GM18858 (cell line): Measurements from ENCODE around the gene MTHFD1.

ENCODE experiments used
- ATAC-seq: cut with Tn5 transposase; IDR thresholded peaks from one replicate; pipeline ENCODE4 v1.9.1; 2021; ENCODE audit not compliant: unreplicated experiment

MTHFD1 gene

DNA sequence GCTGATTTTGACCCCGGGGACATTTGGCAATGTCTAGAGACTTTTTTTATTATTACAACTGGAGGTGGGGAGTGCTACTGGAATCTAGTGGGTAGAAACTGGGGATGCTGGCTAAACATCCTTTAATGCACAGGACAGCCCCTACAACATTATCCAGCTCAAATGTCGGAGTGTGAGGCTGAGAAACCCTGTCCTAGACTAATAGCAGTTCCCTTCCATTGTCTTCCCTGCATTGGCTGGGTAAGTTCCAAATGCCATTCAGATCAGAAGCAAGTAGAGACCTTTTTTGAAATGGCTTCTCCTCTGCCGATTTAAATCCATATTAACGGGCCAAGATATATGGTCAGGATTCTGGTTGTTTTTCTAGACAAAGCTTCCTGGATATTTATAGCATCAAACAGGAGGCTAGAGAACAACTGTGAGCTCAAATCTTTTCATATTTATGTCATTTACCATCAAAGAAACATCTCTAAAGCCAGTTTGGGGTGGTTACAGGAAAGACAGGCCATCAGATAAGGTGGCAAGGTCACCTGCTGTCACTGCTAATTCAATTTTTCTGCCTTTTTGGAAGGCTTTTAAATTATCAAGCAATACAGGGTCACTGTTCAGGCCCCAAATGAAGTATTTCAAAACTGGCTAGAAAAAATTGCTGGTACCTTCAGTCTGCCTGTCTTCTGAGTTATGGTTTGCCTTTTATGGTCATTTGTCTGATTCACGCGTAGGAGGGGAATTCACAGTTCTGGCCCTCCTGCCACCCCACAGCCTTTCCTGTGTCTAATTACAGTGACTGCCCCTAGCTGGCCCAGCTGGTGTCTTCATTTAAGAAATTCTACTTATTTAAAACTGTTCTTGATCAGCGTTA is 57.1 kb downstream of the MTHFD1 start:
- ATAC-seq = peak; percentile 94

DNA sequence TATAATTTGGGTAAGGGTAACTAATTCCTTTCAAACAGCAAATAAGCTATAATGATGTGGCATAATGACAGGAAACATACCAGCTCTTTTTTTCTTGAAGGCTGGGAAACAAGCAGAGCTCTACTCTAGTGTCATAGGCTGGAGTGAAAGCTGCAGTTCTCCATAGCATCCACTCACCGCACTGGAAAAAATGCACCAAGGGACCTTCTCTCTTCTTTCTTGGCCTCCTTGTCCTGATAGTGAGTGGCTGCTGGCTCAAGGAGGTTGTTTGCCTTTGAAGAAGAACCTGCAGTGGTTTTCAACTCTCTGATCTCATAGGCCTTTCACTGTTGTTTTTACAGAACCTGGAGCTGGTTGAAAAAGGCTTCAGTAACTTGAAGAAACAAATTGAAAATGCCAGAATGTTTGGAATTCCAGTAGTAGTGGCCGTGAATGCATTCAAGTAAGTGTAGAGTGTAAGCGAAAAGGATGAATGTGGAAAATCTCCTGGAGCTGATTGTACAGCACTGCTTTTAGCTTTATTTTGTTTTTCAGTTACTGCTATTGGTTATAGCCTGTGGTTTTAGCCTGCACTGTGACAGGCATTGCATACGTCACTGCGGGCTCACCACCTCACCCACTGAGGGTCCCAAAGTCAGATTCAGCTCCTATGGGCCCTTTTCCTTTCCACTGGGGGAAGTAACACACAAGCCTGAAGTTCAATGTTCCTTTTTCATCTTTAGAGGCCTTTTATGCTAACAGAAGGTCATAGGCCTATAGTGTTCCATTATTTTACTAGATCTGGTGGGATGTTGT is 59.9 kb downstream of the MTHFD1 start:
- ATAC-seq = no peak

DNA sequence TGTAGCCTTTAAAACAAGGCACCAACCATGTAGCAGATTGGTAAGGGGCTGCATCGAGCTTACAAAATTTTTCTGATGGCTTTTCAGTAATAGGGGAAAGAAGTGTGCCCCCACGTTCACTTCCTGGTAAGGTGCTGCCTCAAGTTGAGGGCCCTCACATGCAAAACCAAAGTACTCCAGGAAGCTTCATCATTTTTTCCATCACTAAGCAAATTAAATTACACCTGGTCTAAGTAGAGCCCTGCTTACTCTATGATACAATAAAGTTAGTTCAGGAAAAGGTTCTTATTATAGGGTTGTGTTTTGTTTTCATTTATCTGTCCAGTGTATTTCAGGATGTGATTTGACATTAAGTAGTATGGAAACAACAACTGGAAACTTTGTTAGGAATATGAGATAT is 62.1 kb downstream of the MTHFD1 start:
- ATAC-seq = no peak

DNA sequence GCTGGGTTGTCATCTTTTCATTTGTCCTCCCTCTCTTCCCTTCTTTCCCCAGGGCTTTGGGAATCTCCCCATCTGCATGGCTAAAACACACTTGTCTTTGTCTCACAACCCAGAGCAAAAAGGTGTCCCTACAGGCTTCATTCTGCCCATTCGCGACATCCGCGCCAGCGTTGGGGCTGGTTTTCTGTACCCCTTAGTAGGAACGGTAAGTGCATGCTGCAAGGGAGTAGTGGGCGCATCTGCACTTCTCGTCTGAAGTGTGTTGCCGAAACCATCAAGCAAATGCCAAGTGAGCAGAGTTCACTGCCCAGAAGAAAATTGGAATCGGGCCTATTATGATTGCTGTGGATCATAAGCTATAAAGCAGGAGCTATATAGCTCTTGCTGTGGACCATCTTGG is 66.5 kb downstream of the MTHFD1 start:
- ATAC-seq = no peak

DNA sequence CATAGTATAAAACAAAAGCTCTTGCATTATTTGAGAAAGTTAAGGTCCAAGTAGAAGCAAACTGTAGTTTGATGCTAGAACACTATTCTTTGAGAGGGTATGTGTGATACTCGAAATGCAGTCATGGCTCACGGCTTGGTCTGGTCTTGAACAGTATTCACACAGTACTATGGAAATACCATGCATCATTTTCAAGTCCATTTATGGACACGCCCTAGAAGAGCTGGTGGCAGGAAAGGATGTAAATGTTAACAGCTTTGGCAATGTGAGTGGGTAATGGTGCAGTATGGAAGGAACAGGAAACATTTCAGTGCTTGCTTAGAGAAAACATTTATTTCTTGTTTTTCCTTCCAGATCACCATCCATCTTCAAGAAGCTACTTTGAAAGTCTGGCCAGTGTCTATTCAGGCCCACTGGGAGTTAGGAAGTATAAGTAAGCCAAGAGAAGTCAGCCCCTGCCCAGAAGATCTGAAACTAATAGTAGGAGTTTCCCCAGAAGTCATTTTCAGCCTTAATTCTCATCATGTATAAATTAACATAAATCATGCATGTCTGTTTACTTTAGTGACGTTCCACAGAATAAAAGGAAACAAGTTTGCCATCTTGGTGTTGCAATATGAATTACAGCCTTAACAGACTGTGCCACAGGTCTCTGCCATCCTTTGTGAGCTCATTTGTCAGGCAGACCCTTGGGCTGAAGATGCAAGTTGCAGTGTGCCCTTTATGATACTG is 71.4 kb downstream of the MTHFD1 start:
- no peak for ATAC-seq

DNA sequence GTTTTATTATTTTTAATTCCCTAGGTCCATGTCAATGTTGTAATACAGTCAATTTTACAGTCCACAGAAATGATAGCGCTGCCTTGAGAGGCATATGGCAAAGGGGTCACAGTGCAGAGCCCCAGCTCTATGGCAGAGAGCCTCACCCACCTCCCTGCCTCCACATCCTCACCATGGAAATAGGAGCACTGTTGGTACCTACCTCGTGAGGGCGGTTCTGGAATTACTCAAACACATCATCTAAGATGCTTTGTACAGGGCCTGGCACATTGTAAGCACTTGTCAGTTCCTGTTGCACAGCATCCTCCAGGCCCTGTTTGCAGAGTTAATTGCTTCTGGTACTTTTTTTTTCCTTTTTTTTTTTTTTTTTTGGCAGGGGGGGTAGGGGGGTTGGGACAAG is 73.1 kb downstream of the MTHFD1 start:
- ATAC-seq = no peak

DNA sequence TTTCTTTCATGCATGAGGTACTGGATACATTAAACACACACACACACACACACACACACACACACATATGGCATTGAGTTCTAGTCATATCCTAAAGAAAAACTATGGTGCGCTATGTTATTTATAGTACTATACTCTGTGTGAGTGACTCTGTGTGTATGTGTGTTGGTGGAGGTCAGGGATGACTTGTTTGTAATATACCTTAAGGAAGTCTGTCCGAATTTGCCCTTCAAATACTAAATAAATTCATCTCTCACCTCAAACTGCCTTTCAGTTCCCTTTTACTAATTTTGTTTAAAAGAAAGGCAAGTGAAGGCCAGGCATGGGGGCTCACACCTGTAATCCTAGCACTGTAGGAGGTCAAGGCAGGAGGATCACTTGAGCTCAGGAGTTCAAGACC is 75.0 kb downstream of the MTHFD1 start:
- peak; percentile 36 for ATAC-seq

DNA sequence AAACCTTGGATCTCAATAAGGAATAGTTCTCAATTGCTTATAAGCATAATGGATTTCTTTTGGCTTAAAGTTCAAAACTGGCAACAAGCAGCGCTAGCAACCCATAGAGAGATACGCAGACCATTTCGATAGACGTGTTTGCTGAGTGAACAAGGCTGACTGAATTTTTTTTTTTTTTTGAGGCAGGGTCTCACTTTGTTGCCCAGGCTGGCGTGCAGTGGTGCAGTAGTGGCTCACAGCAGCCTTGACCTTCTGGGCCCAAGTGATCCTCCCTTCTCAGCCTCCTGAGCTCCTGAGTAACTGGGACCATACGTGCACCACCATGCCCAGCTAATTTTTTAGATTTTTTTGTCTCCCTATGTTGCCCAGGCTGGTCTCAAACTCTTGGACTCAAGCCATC is 75.7 kb downstream of the MTHFD1 start:
- ATAC-seq = no peak

DNA sequence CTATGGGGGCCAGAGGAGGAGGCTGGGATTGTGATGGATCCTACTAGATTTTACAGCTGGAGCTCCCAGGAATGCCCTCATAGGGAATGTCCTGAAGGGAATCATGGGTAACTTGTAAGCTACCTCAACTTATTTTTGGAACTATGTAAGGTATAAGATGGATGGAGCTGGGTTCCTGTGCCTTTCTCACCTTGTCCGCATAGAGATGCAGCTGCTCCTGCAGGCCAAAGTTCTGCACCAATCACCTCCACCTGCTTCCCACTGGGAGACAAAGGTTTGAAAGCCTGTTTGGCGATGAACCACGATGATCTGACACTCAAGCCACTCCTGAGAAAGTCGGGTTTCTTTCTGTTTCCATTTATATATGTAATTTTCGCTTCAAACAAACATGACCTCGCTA is 76.5 kb downstream of the MTHFD1 start:
- ATAC-seq = no peak

DNA sequence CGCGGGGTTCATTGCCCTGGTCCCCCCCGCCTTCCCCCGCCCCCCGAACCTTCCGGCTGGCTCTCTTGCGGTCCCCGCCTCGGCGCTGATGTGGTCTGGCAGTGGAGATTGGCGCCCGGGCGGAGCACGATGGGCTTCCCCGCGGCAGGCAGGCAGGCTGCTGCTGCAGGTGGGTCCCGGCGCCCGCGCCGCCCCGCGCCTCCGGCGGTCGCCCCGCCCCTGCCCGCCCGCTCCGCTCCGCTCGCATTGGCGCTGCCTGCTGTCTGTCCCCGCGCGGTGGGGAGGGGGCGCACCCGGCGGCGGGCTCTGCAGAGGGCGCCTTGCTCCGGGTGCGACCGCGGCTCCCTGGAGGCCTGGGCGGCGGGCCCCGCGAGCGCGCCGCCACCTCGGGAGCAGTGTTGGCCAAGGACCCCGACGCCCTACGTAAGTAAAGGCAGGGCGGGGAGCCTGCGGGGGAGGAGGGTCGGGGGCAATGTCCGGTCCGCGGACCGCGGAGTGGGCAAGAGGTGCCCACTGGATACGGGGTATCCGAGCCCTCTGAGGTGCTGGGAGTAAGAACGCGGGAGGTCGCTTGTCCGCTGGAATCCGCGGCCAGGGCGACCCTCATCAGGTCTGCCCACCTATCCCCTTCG is 77.2 kb downstream of the MTHFD1 start, which contains the start of gene AKAP5:
TSS of gene AKAP5 (plus strand) at position 309 of the 632 bp plus-strand sequence. CDS start 2,896 bp downstream, outside the sequence.
- no peak for ATAC-seq

DNA sequence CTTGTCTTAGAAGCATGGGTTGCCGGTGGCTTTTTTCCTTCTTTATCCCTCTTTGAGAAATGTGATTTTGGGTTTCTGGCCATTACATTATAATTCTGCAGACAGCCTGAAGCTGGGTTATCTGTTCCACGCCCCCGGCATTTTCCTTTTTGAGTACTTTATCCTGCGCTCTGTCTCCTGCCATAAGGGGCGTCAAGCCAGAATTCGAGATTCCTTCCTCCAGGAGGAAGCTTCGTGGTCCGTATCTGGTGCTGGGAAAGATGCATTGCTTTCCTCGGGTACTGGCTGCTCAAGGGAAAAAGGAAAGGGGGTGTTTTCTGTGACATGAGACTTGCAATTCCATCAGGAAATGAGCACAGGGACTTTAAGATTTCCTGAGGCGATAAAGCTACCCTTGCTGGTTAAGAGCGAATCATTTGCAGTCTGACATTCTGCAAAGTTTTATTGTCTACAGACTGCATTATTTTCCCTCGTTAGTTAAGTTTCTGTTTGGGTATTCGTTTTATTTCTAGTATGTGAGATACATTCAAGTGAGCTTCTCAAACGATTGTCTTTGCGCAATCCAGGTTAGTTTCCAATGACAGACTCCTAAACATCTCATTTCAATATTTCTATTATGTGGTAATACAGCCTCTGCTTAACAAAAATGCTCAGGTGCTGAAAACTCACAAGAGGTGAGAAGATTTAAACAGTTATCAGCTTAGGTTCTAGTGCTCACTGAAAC is 77.8 kb downstream of the MTHFD1 start:
- no peak for ATAC-seq

DNA sequence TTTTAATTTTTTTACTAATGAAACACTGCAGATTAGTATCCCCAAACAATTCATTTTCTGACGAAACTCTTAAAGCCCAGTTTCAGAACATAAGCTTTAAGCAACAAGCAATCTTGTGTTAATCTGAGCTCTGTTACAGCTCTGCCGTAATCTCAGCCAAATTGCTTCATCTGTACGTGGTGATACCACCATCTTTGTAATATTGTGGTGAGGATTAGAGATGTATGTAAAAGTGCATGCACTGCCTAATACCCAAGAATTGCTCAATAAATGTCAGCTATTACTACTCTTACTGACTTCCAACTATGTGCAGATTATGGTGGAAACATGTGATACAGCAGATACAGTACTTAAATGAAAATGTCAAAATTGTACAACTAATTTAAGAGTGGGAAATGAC is 78.9 kb downstream of the MTHFD1 start:
- ATAC-seq = no peak

DNA sequence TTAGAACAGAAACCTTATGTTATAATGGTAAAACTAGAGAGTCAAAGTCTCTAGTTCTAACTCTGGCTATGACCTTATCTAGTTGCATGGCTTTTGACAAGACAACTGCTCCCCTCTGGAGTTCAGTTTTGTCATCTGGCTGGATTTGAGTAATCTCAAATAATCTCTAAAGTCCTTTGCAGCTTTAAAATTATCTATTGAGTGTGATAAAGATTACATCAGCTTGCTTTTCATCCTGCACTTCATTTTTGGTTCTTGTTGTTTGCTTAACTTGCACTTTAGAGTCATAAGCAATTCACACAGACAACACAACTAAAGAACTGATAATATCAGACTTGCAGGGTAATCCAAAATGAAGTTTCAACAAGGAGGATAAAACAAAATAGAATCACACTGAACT is 79.4 kb downstream of the MTHFD1 start:
- no peak for ATAC-seq

DNA sequence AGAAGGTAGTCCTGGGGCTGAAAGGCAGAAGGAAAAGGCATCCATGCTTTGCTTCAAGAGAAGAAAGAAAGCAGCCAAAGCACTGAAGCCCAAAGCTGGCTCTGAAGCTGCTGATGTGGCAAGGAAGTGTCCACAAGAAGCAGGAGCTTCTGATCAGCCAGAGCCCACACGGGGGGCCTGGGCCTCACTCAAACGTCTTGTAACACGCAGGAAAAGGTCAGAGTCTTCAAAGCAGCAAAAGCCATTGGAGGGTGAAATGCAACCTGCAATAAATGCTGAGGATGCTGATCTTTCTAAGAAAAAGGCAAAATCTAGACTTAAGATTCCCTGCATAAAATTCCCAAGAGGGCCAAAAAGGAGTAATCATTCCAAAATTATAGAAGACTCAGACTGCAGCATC is 80.3 kb downstream of the MTHFD1 start:
- ATAC-seq = no peak

DNA sequence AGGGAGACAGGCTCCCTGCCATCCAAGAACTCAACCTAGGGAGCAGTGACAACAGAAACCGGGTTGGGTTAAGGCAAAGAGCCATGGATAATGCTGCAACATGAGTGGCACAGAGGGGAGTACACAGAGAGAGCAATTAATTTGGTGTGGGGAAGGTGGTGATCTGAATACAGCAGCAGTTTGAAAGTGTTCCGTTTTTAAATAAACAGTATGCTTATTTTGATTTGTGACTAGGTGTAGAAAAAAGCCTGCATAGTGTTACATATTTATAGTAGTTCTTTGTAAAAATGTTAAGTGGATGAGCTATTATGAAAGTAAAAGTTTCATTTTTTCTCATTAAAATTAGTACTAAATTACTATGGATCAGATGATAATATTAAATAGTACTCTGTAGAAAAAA is 85.9 kb downstream of the MTHFD1 start:
- ATAC-seq = no peak

DNA sequence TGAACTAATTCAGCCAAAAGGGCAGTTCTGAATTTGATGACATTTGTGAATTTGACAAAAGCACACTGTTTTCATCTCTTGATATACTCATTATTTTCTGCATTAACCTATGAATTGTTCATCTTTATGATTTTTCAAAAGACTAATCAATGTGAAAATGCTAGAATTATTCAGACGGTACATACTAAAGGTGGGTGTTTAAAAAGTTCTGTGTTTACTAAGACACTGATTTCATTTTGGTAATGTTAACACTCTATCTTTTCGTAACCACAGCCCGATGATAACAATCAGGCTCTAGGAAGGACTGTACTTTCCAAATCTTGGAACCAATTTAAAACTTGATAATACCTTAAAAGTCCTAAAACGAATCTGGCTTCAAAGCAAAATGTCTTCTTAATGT is 86.5 kb downstream of the MTHFD1 start:
- ATAC-seq = no peak

DNA sequence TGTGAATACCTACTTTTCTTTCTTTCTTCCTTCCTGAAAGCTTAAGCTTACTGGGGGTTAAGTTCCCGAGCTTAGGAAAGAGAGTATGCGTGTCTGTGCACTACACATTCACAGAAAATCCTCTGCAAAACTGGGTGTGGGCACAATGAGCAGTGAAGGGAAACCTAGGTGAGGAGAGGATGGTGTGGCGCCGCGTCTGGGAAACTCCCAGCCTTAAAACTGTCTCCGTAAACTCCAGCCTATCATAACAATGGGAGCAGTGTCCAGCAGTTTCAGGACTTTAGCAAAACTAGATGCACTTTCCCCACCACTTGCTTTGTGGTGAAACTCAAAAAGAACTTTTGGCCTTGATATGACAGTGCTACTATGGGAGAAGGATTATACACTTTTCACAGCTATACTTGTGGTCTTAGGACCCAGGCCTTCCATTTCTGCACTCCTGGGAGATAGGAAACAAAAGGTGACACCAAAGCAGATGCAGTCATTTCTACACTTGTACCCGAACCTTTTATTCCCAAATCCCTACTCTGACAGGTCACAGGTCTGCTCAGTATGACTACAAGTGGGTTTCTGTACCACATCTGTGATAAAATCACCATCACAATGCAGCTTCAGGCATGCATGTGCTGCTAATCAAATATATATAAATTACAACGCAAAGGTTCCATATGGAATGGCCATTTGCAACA is 87.6 kb downstream of the MTHFD1 start:
- ATAC-seq = no peak

DNA sequence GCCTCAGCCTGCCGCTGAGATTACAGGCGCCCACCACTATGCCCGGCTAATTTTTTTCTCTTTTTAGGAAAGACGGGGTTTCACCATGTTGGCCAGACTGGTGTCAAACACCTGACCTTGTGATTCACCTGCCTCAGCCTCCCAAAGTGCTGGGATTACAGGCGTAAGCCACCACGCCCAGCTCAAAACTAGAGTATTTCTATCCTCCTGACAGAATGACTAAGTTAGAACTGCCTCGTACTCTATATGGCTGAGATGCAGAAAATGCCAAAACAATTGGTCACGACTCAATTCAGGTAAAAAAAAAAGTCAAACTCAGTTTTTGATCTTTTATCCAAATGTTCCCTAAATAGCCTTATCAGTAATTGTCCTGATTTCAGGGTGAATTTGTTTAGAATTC is 88.3 kb downstream of the MTHFD1 start:
- no peak for ATAC-seq

DNA sequence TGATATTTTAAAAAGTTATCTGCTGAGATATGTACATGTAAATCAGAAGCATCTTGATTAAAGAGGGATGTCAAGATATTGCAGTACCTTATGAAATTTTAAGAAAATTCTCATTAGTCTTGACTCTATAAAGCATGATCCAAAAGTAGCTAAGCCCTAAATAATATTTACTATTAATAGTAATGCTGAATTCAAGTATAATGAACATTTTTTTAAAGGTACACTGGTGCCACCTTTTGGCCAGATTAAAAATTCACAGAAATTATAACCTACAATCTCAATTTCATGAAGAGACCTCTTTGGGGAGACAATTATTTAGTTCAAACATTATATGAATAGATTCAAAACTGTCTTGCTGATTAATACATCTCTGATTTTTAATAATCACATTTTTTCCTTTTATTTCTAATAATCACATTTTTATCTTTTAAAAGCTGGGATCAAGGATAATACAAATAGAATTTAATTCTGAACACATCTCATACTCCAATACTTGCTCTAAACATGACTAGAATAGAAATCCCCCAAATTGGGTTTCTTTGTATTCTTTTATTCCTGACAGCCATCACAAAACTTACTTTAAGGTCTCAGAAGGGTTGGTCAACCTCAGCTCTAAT is 90.6 kb downstream of the MTHFD1 start:
- ATAC-seq = no peak
